ENCODE measurements around the gene PMEPA1. TPM values are rescaled to one million over a fixed set of nuclear protein-coding genes. Genes with fewer than 3 reads are reported as not detected.

Gene PMEPA1
- total RNA-seq, 6 donors from 2014 or later: 2.1 to 60.9 (median 17.6) TPM

DNA sequence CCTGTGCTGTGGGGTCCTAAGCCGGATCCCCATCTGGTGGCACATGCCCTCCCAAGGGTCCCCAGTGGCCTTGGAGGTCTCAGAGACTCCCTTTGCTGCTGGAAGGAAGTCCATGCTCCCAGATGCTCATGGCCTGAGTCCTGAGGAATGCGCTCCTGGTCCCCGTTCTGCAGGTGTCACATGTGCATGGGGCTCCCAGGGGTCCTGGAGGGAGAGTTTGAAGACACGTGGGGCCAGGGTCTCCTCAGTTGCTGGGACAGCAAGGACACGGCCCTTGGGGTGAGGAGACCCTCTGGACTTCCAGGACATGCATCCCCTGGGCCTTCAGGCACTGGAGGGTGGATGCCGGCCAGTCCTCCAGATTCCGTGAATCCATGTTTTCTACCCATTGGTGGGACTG is 101.3 kb downstream of the PMEPA1 start:
- H3K9me3 ChIP-seq: no peaks in the 10 kb centered on the region
- 82% methylated on average over 4 to 7 of the region's 7 CpGs for WGBS, 2 donors
- no peak for DNase-seq

DNA sequence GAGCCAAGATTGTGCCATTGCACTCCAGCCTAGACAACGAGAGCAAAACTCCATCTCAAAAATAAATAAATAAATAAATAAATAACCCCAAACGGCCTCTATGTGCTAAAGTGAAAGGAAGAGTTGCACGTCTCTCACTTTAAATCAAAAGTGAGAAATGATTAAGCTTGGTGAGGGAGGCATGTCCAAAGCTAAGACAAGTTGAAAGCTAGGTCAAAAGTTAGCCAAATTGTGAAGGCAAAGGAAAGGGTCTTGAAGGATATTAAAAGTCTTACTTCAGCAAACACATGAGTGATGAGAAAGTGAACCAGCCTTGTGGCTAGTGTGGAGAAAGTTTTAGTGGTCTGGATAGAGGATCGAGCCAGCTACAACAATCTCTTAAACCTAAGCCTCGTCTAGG is 103.9 kb downstream of the PMEPA1 start:
- no peaks in the 10 kb centered on the region for H3K4me1 ChIP-seq
- ATAC-seq (ENCODE audit: low FRiP score in 2 of 2): no peak
- TF ChIP-seq POLR2AphosphoS5 (IDR thresholded peaks at IDR 0.05): no peak
- TF ChIP-seq, protein P1, sequence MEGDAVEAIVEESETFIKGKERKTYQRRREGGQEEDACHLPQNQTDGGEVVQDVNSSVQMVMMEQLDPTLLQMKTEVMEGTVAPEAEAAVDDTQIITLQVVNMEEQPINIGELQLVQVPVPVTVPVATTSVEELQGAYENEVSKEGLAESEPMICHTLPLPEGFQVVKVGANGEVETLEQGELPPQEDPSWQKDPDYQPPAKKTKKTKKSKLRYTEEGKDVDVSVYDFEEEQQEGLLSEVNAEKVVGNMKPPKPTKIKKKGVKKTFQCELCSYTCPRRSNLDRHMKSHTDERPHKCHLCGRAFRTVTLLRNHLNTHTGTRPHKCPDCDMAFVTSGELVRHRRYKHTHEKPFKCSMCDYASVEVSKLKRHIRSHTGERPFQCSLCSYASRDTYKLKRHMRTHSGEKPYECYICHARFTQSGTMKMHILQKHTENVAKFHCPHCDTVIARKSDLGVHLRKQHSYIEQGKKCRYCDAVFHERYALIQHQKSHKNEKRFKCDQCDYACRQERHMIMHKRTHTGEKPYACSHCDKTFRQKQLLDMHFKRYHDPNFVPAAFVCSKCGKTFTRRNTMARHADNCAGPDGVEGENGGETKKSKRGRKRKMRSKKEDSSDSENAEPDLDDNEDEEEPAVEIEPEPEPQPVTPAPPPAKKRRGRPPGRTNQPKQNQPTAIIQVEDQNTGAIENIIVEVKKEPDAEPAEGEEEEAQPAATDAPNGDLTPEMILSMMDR (IDR thresholded peaks at IDR 0.05): no peak
- TF ChIP-seq EP300 (IDR thresholded peaks at IDR 0.05): no peak
- TF ChIP-seq POLR2A (IDR thresholded peaks at IDR 0.05): no peak
- H3K27me3 ChIP-seq: no peaks in the 10 kb centered on the region
- WGBS, 2 donors: 75 to 78% methylated on average over 5 of the region's 5 CpGs
- H3K36me3 ChIP-seq: no peaks in the 10 kb centered on the region
- H3K4me3 ChIP-seq: no peak overlapping the region
- no peaks in the 10 kb centered on the region for H3K9me3 ChIP-seq
- no peak for DNase-seq
- no peak overlapping the region for H3K27ac ChIP-seq

More for the DNA sequence above, 101.3 kb downstream of the PMEPA1 start:
- no peaks in the 10 kb centered on the region for H3K36me3 ChIP-seq
- no peaks in the 10 kb centered on the region for H3K4me1 ChIP-seq
- H3K4me3 ChIP-seq: no peak overlapping the region
- no peak for ATAC-seq (ENCODE audit: low FRiP score in 2 of 2)
- H3K27me3 ChIP-seq: no peaks in the 10 kb centered on the region
- H3K27ac ChIP-seq: no peak overlapping the region
- TF ChIP-seq POLR2AphosphoS5 (IDR thresholded peaks at IDR 0.05) (no peak), POLR2A (IDR thresholded peaks at IDR 0.05) (no peak), EP300 (IDR thresholded peaks at IDR 0.05) (no peak)
- TF ChIP-seq, protein P1 (IDR thresholded peaks at IDR 0.05): no peak

DNA sequence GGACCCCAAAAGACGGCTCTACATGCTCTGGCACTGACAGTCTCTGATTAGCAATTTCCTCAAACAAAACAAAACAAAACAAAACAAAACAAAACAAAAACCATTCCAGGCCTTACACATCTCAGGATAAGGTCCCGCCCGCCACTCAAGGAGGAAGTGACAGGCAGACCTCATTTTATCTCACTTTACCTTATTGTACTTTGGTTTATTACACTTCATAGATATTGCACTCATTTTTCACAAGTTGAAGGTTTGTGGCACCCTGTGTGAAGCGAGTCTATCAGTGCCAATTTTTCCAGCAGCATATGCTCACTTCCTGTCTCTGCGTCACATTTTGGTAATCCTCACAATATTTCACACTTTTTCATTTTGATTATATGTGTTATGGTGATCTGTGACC is 104.8 kb downstream of the PMEPA1 start:
- Histone ChIP-seq H3K4me3 (no peak overlapping the region), H3K27me3 (no peaks in the 10 kb centered on the region), H3K27ac (no peak overlapping the region), H3K9me3 (no peaks in the 10 kb centered on the region), H3K4me1 (no peaks in the 10 kb centered on the region), H3K36me3 (no peaks in the 10 kb centered on the region)
- no peak for TF ChIP-seq EP300 (IDR thresholded peaks at IDR 0.05)
- TF ChIP-seq, protein P1 (IDR thresholded peaks at IDR 0.05): no peak
- no peak for TF ChIP-seq POLR2A (IDR thresholded peaks at IDR 0.05)
- 49 to 55% methylated on average over 5 of the region's 5 CpGs for WGBS, 2 donors
- DNase-seq: no peak
- no peak for ATAC-seq (ENCODE audit: low FRiP score in 2 of 2)

DNA sequence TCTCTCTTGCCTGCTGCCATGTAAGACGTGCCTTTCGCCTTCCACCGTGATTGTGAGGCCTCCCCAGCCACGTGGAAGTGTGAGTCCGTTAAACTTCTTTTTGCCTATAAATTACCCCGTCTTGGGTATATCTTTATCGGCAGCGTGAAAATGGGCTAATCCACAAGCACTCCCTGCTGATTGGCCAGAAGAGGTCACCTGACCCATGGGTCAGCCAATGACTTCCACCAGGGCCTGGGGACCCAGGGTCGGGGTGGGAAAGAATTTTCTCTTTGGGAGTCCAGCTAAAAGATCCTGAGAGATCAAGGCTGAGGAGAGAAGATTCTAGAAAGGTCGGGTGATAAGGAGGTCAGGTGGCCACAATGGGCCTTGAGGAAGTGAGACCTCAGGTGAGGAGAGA is 106.7 kb downstream of the PMEPA1 start:
- Histone ChIP-seq H3K27me3 (no peaks in the 10 kb centered on the region), H3K9me3 (no peaks in the 10 kb centered on the region), H3K27ac (no peak overlapping the region), H3K36me3 (no peaks in the 10 kb centered on the region), H3K4me1 (no peaks in the 10 kb centered on the region), H3K4me3 (no peak overlapping the region)
- TF ChIP-seq, protein P1 (IDR thresholded peaks at IDR 0.05): no peak
- TF ChIP-seq EP300 (IDR thresholded peaks at IDR 0.05): no peak
- no peak for ATAC-seq (ENCODE audit: low FRiP score in 2 of 2)
- no peak for DNase-seq
- WGBS, 2 donors: 92 to 97% methylated on average over 10 of the region's 10 CpGs

DNA sequence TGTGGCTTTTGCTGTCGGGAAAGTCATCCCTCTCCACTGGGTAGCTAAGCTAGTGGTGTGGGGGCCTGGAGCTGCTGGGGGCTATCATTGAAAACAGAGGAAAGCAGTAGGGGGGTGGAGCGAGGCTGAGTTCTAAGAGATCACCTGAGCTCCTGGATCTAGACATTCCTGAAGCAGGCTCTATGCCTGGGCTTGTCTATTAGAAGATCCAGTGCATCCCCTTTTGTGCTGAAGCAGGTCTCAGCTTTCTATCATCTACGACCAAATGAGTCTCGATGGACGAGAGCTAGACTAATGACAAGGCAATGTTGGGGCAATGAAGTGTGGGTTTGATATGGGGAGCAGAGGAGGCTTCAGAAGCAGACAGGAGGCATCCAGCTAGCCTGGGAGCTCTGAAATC is 108.1 kb downstream of the PMEPA1 start:
- DNase-seq (no peak), ATAC-seq (ENCODE audit: low FRiP score in 2 of 2) (no peak)
- no peaks in the 10 kb centered on the region for H3K36me3 ChIP-seq
- no peak overlapping the region for H3K27ac ChIP-seq
- WGBS, 2 donors: 86 to 89% methylated on average over 5 of the region's 5 CpGs
- no peaks in the 10 kb centered on the region for H3K27me3 ChIP-seq
- H3K4me1 ChIP-seq: peaks cover 5 to 6% (median 5%) of the 10 kb centered on the region in 4 donors
- H3K4me3 ChIP-seq: no peak overlapping the region
- no peaks in the 10 kb centered on the region for H3K9me3 ChIP-seq
- TF ChIP-seq, protein P1 (IDR thresholded peaks at IDR 0.05): no peak
- TF ChIP-seq POLR2A (IDR thresholded peaks at IDR 0.05) (no peak), EP300 (IDR thresholded peaks at IDR 0.05) (no peak), POLR2AphosphoS5 (IDR thresholded peaks at IDR 0.05) (no peak)
